Kidney (tissue), 14 donors: ENCODE data around the gene EFCAB6. TPM values are rescaled to one million over a fixed set of nuclear protein-coding genes. Genes with fewer than 3 reads are reported as not detected.

Experiments
- DNase-seq, 5 donors: peaks; one replicate each; pipeline ENCODE4 v3.0.0-alpha.2; 2013 to 2020
- FAIRE-seq: peaks from 2 replicates; lab custom pipeline; 2012; peaks lifted over from hg19 to GRCh38; lab: Jason Lieb, UNC
- H3K27ac ChIP-seq, 2 donors: one replicate each; pipeline ENCODE4 v1.7.0; 2013; ENCODE audit warnings: low read depth in 2 of 2, low read length in 2 of 2, inconsistent platforms in 1 of 2
- H3K27me3 ChIP-seq: one replicate; pipeline ENCODE4 v1.7.1; 2013; ENCODE audit warnings: low read length, inconsistent platforms; ENCODE audit not compliant: control insufficient read depth, insufficient read depth
- H3K36me3 ChIP-seq, 3 donors: one replicate each; pipeline versions ENCODE4 v1.7.0 to v1.7.1; 2013; ENCODE audit warnings: low read length in 3 of 3, control low read depth in 1 of 3, inconsistent platforms in 1 of 3; ENCODE audit not compliant: insufficient read depth in 3 of 3, control insufficient read depth in 2 of 3
- H3K4me1 ChIP-seq, 3 donors: one replicate each; pipeline versions ENCODE4 v1.7.0 to v1.7.1; 2013; ENCODE audit warnings: low read length in 3 of 3, inconsistent platforms in 1 of 3, low read depth in 1 of 3; ENCODE audit not compliant: control insufficient read depth in 2 of 3, insufficient read depth in 2 of 3
- H3K4me3 ChIP-seq, 3 donors: one replicate each; pipeline versions ENCODE4 v1.7.0 to v1.8.1; 2013; ENCODE audit warnings: low read length in 3 of 3, control low read depth in 1 of 3, inconsistent platforms in 1 of 3
- H3K9ac ChIP-seq, 3 donors: one replicate each; pipeline versions ENCODE4 v1.7.0 to v1.7.1; 2013; ENCODE audit warnings: low read length in 3 of 3, control low read depth in 1 of 3, inconsistent platforms in 1 of 3
- H3K9me3 ChIP-seq, 3 donors: one replicate each; pipeline versions ENCODE4 v1.7.0 to v1.7.1; 2013; ENCODE audit warnings: low read length in 3 of 3, control low read depth in 1 of 3, inconsistent platforms in 1 of 3; ENCODE audit not compliant: control insufficient read depth in 2 of 3, insufficient read depth in 1 of 3
- intact Hi-C: fragments of 100-400 bp; cut with DNase I; formaldehyde crosslinking; loops from one replicate; pipeline ENCODE4 v1.11.1; 2022
- polyA plus RNA-seq: library from polyadenylated mRNA; stranded (reverse); fragments of 350-450 nt; fragmentation: Illumina TruSeq; extraction: RNeasy Lipid Tissue Mini Kit (QIAGEN cat#74804); gene quantifications from one replicate; pipeline ENCODE4 v1.2.3, GENCODE V29; 2014; ENCODE audit warnings: low read depth, low replicate concordance; ENCODE audit not compliant: insufficient read depth
- total RNA-seq: library from RNA; stranded (reverse); fragmentation: NEBNext Ultra II Directional; extraction: Animal tissue kit (Norgen Biotek cat#: 25700); gene quantifications from one replicate; pipeline ENCODE4 v1.2.1, GENCODE V29; 2021
- TF ChIP-seq, protein P1 (sequence below): IDR thresholded peaks from 3 replicates; pipeline ENCODE4 v1.5.1; 2012; ENCODE audit warnings: mild to moderate bottlenecking, moderate library complexity, borderline replicate concordance; ENCODE audit not compliant: insufficient read depth; ENCODE audit errors: extremely low read depth
- donor health status: control.
- donor health status: control.
- donor health status: control.
- donor health status: control.
- donor health status: control.
- donor health status: DM: yes; HTN: yes; CAD: no.
- donor health status: Normal renal cell carcinoma (clear cell type).

Gene EFCAB6
- total and polyA plus RNA-seq, 2 donors from 2014 or later, result 1.5 to 11.8 TPM

- no peaks in the 10 kb centered on the region for H3K9me3 ChIP-seq
- no peaks in the 10 kb centered on the region for H3K4me1 ChIP-seq
- H3K9ac ChIP-seq, result no peak overlapping the region
- no peaks in the 10 kb centered on the region for H3K27me3 ChIP-seq
- intact Hi-C loops, result no loop called here
- DNase-seq, result no peak
- no peak overlapping the region for H3K4me3 ChIP-seq
- no peak overlapping the region for H3K27ac ChIP-seq
- H3K36me3 ChIP-seq, result no peaks in the 10 kb centered on the region
- TF ChIP-seq, protein P1, sequence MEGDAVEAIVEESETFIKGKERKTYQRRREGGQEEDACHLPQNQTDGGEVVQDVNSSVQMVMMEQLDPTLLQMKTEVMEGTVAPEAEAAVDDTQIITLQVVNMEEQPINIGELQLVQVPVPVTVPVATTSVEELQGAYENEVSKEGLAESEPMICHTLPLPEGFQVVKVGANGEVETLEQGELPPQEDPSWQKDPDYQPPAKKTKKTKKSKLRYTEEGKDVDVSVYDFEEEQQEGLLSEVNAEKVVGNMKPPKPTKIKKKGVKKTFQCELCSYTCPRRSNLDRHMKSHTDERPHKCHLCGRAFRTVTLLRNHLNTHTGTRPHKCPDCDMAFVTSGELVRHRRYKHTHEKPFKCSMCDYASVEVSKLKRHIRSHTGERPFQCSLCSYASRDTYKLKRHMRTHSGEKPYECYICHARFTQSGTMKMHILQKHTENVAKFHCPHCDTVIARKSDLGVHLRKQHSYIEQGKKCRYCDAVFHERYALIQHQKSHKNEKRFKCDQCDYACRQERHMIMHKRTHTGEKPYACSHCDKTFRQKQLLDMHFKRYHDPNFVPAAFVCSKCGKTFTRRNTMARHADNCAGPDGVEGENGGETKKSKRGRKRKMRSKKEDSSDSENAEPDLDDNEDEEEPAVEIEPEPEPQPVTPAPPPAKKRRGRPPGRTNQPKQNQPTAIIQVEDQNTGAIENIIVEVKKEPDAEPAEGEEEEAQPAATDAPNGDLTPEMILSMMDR, result no peak
- FAIRE-seq, result no peak
Measured at GRCh38 chr22:43564859-43565258, 247.2 kb downstream of the EFCAB6 start.

- Histone ChIP-seq H3K4me3 (no peak overlapping the region), H3K36me3 (no peaks in the 10 kb centered on the region), H3K9me3 (no peaks in the 10 kb centered on the region), H3K27me3 (no peaks in the 10 kb centered on the region), H3K27ac (no peak overlapping the region), H3K9ac (no peak overlapping the region), H3K4me1 (no peaks in the 10 kb centered on the region)
- DNase-seq (no peak), FAIRE-seq (no peak)
- intact Hi-C loops, result no loop called here
- TF ChIP-seq, protein P1, result no peak
Measured at GRCh38 chr22:43563571-43563970, 248.5 kb downstream of the EFCAB6 start.

- Histone ChIP-seq H3K27ac (no peak overlapping the region), H3K9me3 (peaks cover 0 to 6% (median 0%) of the 10 kb centered on the region in 3 donors), H3K36me3 (no peaks in the 10 kb centered on the region), H3K27me3 (no peaks in the 10 kb centered on the region), H3K4me1 (no peaks in the 10 kb centered on the region), H3K4me3 (no peak overlapping the region), H3K9ac (no peak overlapping the region)
- peak in 1 of 5 donors; percentile 61 for DNase-seq
- FAIRE-seq, result no peak
- intact Hi-C loops, result no loop called here
- TF ChIP-seq, protein P1, result no peak
Measured at GRCh38 chr22:43562843-43563242, 249.3 kb downstream of the EFCAB6 start.

GRCh38 chr22:43561415-43562178 is 250.5 kb downstream of the EFCAB6 start:
- DNase-seq, result peak in 3 of 5 donors; percentile 21 to 37 (median 32)
- no peaks in the 10 kb centered on the region for H3K36me3 ChIP-seq
- no peak overlapping the region for H3K27ac ChIP-seq
- H3K9ac ChIP-seq, result no peak overlapping the region
- H3K4me1 ChIP-seq, result no peaks in the 10 kb centered on the region
- no peaks in the 10 kb centered on the region for H3K27me3 ChIP-seq
- H3K4me3 ChIP-seq, result no peak overlapping the region
- intact Hi-C loops, result no loop called here
- no peak for FAIRE-seq
- TF ChIP-seq, protein P1, result no peak
- peaks cover 0 to 6% (median 0%) of the 10 kb centered on the region in 3 donors for H3K9me3 ChIP-seq
